Lower leg skin (tissue), 4 donors: ENCODE results near the gene CTSL. TPM values are rescaled to one million over a fixed set of nuclear protein-coding genes. Genes with fewer than 3 reads are reported as not detected.

Source experiments
- DNase-seq, 2 donors: peaks; one replicate each; pipeline ENCODE4 v3.0.0-alpha.2; 2019; ENCODE audit warnings: low spot score in 2 of 2
- H3K4me3 ChIP-seq: fragments of 200-600 bp; sonication (generic); 2 replicates; pipeline ENCODE4 v1.5.1; 2017; ENCODE audit warnings: mild to moderate bottlenecking, low read depth; ENCODE audit not compliant: poor library complexity, severe bottlenecking
- POLR2A ChIP-seq, 2 donors: fragments of 450-650 bp; IDR thresholded peaks; one replicate each; pipeline ENCODE4 v1.6.1; 2016 to 2017; ENCODE audit warnings: antibody characterized with exemption in 2 of 2, mild to moderate bottlenecking in 1 of 2, moderate library complexity in 1 of 2
- WGBS, 2 donors: methylation state at CpG; one replicate each; pipeline ENCODE4 v1.1.5; 2018; 5-methylcytosine and 5-hydroxymethylcytosine counted together
- intact Hi-C: fragments of 100-400 bp; cut with DNase I; formaldehyde crosslinking; loops from one replicate; pipeline ENCODE4 v1.15.0; 2023; ENCODE audit warnings: low total_unique reads
- total RNA-seq, 4 donors: library from RNA; depleted of rRNA; stranded (reverse); fragments of >200 nt; gene quantifications; one replicate each; pipeline ENCODE4 v1.1.0, GENCODE V29; 2016
- TF ChIP-seq, protein P1 (sequence below), 3 donors: fragments of 450-650 bp; IDR thresholded peaks; one replicate each; pipeline ENCODE4 v1.5.1; 2016; ENCODE audit warnings: antibody characterized with exemption in 3 of 3, mild to moderate bottlenecking in 3 of 3, moderate library complexity in 2 of 3

Gene CTSL
- total RNA-seq, 4 donors from 2014 or later: 22.0 to 41.3 (median 33.8) TPM

DNA sequence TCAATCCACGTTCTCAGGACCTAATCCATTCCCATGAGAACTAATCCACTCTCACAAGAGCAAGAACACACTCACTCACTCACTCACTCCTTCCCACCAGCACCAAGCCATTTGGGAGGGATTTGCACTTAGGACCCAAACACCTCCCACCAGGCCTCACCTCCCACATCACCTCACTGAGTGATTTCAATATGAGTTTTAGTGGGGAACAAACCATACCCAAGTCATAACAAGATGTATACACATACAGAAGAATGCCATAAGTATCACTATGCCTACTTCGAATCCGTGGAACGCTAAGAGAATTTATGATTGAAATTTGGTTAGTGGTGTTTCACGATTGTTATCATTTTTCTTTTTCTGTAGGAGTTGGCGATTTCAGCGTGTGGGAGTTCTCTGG, 29.3 kb upstream of the CTSL start:
- DNase-seq: no peak
- TF ChIP-seq POLR2A (IDR thresholded peaks at IDR 0.05): no peak
- TF ChIP-seq, protein P1, sequence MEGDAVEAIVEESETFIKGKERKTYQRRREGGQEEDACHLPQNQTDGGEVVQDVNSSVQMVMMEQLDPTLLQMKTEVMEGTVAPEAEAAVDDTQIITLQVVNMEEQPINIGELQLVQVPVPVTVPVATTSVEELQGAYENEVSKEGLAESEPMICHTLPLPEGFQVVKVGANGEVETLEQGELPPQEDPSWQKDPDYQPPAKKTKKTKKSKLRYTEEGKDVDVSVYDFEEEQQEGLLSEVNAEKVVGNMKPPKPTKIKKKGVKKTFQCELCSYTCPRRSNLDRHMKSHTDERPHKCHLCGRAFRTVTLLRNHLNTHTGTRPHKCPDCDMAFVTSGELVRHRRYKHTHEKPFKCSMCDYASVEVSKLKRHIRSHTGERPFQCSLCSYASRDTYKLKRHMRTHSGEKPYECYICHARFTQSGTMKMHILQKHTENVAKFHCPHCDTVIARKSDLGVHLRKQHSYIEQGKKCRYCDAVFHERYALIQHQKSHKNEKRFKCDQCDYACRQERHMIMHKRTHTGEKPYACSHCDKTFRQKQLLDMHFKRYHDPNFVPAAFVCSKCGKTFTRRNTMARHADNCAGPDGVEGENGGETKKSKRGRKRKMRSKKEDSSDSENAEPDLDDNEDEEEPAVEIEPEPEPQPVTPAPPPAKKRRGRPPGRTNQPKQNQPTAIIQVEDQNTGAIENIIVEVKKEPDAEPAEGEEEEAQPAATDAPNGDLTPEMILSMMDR (IDR thresholded peaks at IDR 0.05): no peak
- intact Hi-C loops: no loop called here
- 80 to 83% methylated on average over 7 of the region's 7 CpGs for WGBS, 2 donors
- no peak overlapping the region for H3K4me3 ChIP-seq

DNA sequence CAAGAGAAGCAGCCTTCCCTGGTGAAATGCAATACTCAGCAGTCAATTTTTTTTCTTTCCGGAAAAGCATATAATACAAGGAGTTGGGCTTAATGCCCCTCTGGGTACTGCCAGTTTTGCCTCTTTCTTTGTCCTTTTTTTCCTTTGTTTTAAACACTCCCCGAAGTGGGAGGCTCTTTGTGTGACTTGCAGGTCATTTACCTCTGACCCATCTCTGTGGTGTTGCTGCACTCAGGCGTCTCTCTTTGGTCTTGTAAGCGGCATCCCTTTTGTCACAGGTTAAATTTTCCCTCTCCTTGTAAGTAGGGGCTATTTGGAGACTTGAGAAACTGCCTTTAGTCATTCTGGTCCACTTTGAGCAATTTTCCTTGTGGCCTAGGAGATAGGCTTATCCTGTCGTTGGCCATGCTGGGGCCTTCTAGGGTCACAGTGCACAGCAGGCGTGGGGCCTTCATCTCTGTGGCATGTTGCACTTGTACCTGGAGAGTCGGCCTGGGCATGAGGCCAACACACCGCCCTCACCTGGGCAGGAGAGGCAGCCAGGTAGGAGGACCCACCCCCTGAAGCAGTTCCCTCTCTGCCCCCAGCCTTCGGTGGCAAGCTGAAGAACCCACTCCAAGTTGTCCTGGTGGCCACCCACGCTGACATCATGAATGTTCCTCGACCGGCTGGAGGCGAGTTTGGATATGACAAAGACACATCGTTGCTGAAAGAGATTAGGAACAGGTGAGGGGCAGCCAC, 27.7 kb upstream of the CTSL start:
- DNase-seq: no peak
- no peak for TF ChIP-seq POLR2A (IDR thresholded peaks at IDR 0.05)
- TF ChIP-seq, protein P1 (IDR thresholded peaks at IDR 0.05): no peak
- 91 to 95% methylated on average over 14 of the region's 14 CpGs for WGBS, 2 donors
- no peak overlapping the region for H3K4me3 ChIP-seq
- intact Hi-C loops: no loop called here

DNA sequence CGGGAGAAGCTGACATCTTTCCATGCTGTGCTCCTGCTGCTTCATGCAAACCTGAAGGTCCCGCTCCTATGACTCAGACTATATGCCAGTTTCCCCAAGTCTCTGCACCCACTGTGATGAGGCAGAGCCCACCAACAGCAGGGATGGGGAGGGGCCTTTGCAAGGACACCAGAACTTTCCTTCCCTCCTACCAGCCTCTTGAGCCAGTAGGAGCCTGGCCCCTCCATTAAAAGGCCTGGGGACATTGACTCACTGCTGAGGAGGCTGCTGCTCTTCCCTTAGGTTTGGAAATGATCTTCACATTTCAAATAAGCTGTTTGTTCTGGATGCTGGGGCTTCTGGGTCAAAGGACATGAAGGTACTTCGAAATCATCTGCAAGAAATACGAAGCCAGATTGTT, 26.1 kb upstream of the CTSL start:
- TF ChIP-seq, protein P1 (IDR thresholded peaks at IDR 0.05): no peak
- no peak for TF ChIP-seq POLR2A (IDR thresholded peaks at IDR 0.05)
- 94 to 96% methylated on average over 4 of the region's 4 CpGs for WGBS, 2 donors
- no peak for DNase-seq
- H3K4me3 ChIP-seq: no peak overlapping the region
- intact Hi-C loops: no loop called here

DNA sequence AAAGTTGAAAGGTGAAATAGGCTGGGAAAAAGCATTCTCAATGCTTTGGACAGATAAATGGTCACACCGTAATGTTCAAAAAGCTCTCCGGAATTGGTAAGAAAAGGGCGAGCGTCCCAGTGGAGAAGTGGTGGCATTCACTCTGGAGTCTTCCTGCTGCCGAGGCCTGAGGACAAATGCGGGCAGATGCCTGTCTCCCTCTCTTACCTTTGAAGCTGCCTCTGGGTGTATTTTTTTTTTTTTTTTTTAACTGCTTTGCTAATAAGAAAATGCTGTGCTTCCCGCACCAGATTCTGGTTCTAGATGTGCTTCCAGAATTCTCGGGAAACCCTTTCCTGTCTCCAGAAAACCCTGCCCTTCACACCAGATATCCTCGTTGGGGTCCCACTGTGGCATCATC, 24.4 kb upstream of the CTSL start:
- intact Hi-C loops: no loop called here

DNA sequence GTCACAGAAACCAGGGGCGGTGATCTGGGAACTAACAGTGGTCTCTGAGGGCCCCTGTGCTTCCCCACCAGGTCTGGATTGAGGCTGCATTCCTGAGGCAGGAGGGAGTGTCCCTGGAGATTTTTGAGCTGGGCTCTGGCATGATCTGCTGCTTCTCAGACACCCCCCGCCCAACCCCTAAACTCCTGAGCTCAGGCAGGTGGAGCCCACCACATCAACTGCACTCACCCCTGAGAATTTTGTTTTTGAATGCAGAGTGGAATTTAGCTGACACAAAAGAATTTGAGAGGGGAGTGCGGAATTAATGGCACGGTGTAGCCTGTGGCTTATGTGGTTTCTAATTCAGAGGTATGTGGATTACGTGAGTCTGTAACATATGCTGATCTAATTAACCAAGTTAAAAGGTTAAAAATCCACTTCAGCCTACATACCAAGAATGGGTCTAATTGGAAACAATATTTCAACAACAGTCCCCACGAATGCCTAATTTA, 23.9 kb upstream of the CTSL start:
- TF ChIP-seq, protein P1 (IDR thresholded peaks at IDR 0.05): no peak
- TF ChIP-seq POLR2A (IDR thresholded peaks at IDR 0.05): no peak
- intact Hi-C loops: no loop called here
- no peak for DNase-seq
- no peak overlapping the region for H3K4me3 ChIP-seq
- 80% methylated on average over 5 to 6 of the region's 6 CpGs for WGBS, 2 donors

More for the DNA sequence above, 24.4 kb upstream of the CTSL start:
- H3K4me3 ChIP-seq: no peak overlapping the region
- DNase-seq: no peak
- 69 to 74% methylated on average over 9 of the region's 9 CpGs for WGBS, 2 donors
- TF ChIP-seq, protein P1 (IDR thresholded peaks at IDR 0.05): no peak
- TF ChIP-seq POLR2A (IDR thresholded peaks at IDR 0.05): no peak
